ENCODE data around the gene LRP4.

Gene LRP4

DNA sequence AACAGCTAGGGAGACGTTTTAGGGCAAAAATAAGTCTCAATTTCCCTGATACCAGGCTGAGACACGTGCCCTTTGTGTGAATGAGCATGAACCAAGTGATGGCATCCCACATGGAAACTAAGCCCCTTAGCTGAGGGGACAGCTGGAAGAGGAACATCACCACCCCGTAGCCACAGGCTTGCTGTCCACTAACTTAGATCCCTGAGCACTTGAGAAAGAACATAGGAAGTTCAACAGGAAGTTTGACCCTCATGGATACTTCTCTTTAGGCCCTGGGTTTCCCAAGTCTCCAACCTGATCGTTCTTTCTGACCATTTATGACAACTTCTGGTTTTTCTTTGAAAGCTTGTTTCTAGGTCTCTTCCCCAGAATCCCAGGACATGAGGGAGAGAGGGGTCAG is 60.7 kb downstream of the LRP4 start:
- in situ Hi-C loops (cut with MboI; ENCODE audit: low sequenced_read_pairs, unreplicated experiment) = no loop called here
- no peak for DNase-seq (ENCODE audit: low spot score)
- TF ChIP-seq, protein P1, sequence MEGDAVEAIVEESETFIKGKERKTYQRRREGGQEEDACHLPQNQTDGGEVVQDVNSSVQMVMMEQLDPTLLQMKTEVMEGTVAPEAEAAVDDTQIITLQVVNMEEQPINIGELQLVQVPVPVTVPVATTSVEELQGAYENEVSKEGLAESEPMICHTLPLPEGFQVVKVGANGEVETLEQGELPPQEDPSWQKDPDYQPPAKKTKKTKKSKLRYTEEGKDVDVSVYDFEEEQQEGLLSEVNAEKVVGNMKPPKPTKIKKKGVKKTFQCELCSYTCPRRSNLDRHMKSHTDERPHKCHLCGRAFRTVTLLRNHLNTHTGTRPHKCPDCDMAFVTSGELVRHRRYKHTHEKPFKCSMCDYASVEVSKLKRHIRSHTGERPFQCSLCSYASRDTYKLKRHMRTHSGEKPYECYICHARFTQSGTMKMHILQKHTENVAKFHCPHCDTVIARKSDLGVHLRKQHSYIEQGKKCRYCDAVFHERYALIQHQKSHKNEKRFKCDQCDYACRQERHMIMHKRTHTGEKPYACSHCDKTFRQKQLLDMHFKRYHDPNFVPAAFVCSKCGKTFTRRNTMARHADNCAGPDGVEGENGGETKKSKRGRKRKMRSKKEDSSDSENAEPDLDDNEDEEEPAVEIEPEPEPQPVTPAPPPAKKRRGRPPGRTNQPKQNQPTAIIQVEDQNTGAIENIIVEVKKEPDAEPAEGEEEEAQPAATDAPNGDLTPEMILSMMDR (IDR thresholded peaks at IDR 0.05; ENCODE audit: borderline replicate concordance, control extremely low read depth, extremely low read depth, insufficient read depth, missing control alignments) = no peak

GRCh38 chr11:46856605-46857343 is 61.6 kb downstream of the LRP4 start:
- in situ Hi-C loops (cut with MboI; ENCODE audit: low sequenced_read_pairs, unreplicated experiment) = no loop called here
- TF ChIP-seq, protein P1 (IDR thresholded peaks at IDR 0.05; ENCODE audit: borderline replicate concordance, control extremely low read depth, extremely low read depth, insufficient read depth, missing control alignments) = no peak
- DNase-seq (ENCODE audit: low spot score) = no peak

DNA sequence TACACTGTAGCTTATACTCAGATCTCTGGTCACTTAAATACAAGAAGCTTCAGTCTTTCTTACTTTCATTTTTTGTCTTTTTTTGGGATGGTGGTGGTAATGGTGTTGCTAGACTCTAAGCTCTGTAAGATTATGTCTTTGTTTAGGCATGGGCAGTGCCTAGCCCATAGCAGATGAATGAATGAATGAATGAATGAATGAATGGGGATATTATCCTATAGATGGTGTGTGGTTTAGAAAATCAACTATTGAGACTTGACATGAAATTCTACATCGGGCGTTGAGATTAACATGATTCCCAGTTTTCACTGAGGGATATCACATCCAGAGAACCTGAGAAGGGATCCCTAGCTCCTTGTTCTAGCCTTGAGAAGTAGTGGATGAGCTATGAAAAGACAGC is 62.5 kb downstream of the LRP4 start:
- TF ChIP-seq, protein P1 (IDR thresholded peaks at IDR 0.05; ENCODE audit: borderline replicate concordance, control extremely low read depth, extremely low read depth, insufficient read depth, missing control alignments) = no peak
- in situ Hi-C loops (cut with MboI; ENCODE audit: low sequenced_read_pairs, unreplicated experiment) = no loop called here

DNA sequence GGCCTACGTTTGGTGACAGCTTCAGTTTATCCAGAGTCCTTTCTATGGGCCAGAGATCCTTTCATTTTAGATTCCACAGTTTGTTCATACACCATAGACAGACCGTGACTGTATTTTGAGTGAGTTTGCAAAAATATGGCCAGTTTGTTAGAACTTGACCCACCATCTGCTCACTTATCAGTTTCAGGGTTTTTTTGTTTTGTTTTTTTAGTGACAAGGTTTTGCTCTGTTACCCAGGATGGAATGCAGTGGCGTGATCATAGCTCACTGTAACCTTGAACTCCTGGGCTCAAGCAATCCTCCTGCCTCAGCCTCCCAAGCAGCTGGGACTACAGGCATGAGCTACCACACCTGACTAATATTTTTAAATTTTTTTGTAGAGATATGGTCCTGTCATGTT is 63.2 kb downstream of the LRP4 start:
- DNase-seq (ENCODE audit: low spot score) = no peak
- in situ Hi-C loops (cut with MboI; ENCODE audit: low sequenced_read_pairs, unreplicated experiment) = no loop called here
- TF ChIP-seq, protein P1 (IDR thresholded peaks at IDR 0.05; ENCODE audit: borderline replicate concordance, control extremely low read depth, extremely low read depth, insufficient read depth, missing control alignments) = no peak

More for the DNA sequence above, 62.5 kb downstream of the LRP4 start:
- no peak for DNase-seq (ENCODE audit: low spot score)

DNA sequence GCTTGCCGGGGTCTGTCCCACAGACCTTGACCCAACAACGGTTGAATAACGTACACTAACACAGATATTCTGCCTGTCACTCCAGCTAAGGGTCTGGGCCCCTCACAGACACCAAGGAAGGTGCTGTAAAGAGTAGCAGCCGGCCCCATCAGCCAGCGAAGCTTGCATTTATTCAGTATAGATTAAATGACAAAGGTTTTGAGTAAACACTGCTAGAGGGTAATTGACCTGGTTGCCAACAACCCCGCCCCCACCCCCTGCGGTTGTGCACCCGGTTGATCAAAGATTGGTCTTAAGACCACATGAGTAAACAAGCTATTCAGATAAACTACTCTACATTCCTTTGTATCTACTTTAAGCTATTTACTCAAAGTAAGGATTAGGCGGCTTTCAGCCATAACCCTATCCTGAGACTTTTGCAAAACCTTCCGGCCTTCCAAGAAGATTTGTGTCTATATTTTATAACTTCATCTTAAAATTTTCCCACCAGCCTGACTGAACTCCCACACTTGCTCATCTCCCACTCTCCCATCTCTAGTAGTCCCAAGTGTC is 67.4 kb downstream of the LRP4 start:
- TF ChIP-seq, protein P1 (IDR thresholded peaks at IDR 0.05; ENCODE audit: borderline replicate concordance, control extremely low read depth, extremely low read depth, insufficient read depth, missing control alignments) = no peak
- in situ Hi-C loops (cut with MboI; ENCODE audit: low sequenced_read_pairs, unreplicated experiment) = no loop called here
- DNase-seq (ENCODE audit: low spot score) = no peak

DNA sequence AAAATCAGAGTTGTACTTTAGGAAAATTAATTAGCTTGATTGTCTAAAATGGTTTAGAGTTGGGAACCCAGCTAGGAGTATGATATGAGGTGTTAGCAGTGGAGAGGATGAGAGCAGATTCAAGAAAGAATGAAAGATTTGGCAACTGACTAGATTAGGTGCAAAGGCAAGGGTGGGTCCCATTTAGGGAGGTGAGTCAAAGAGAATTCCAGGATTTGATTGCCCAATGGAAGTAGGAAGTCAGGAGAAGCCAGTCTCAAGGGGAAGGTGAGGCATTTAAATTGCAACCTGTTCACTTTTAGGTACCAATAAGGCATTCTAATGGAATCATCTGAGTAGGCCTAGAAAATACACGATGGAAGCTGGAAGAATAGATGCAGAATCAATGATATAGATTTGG is 68.7 kb downstream of the LRP4 start:
- DNase-seq (ENCODE audit: low spot score) = no peak
- in situ Hi-C loops (cut with MboI; ENCODE audit: low sequenced_read_pairs, unreplicated experiment) = no loop called here

More for the DNA sequence above, 68.7 kb downstream of the LRP4 start:
- TF ChIP-seq, protein P1 (IDR thresholded peaks at IDR 0.05; ENCODE audit: borderline replicate concordance, control extremely low read depth, extremely low read depth, insufficient read depth, missing control alignments) = no peak
